ENCODE results near the gene NDUFA5.

GRCh38 chr7:123581162-123581459, 23.5 kb upstream of the NDUFA5 start:
- TF ChIP-seq, protein P1, sequence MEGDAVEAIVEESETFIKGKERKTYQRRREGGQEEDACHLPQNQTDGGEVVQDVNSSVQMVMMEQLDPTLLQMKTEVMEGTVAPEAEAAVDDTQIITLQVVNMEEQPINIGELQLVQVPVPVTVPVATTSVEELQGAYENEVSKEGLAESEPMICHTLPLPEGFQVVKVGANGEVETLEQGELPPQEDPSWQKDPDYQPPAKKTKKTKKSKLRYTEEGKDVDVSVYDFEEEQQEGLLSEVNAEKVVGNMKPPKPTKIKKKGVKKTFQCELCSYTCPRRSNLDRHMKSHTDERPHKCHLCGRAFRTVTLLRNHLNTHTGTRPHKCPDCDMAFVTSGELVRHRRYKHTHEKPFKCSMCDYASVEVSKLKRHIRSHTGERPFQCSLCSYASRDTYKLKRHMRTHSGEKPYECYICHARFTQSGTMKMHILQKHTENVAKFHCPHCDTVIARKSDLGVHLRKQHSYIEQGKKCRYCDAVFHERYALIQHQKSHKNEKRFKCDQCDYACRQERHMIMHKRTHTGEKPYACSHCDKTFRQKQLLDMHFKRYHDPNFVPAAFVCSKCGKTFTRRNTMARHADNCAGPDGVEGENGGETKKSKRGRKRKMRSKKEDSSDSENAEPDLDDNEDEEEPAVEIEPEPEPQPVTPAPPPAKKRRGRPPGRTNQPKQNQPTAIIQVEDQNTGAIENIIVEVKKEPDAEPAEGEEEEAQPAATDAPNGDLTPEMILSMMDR (IDR thresholded peaks at IDR 0.05): no peak
- TF ChIP-seq POLR2A (IDR thresholded peaks at IDR 0.05): no peak
